GM19193 (cell line): Measurements from ENCODE around the gene SRRT.

ENCODE experiments used
- POLR2A ChIP-seq: IDR thresholded peaks from 4 replicates; pipeline ENCODE4 v1.6.1; 2011; ENCODE audit not compliant: insufficient read depth, insufficient read length; ENCODE audit errors: extremely low read depth

Gene SRRT

GRCh38 chr7:100867040-100867775, 7.7 kb upstream of the SRRT start, which contains the start of gene TRIP6:
Gene TRIP6 (plus strand): TSS chr7:100867387. CDS start chr7:100867498, 111 bp downstream.
- peak; percentile 31 for TF ChIP-seq POLR2A

- peak; percentile 16 for TF ChIP-seq POLR2A
Observed at GRCh38 chr7:100867776-100868485, 7.0 kb upstream of the SRRT start.

- no peak for TF ChIP-seq POLR2A
Observed at GRCh38 chr7:100873599-100874299, 1.2 kb upstream of the SRRT start.

- TF ChIP-seq POLR2A: no peak
Observed at GRCh38 chr7:100874300-100874576, 665 bp upstream of the SRRT start.

GRCh38 chr7:100875356-100875751, 451 bp downstream of the SRRT start:
- TF ChIP-seq POLR2A: no peak

- no peak for TF ChIP-seq POLR2A
Observed at GRCh38 chr7:100878013-100878412, 3.1 kb downstream of the SRRT start.

- TF ChIP-seq POLR2A: no peak
Observed at GRCh38 chr7:100878685-100879084, 3.8 kb downstream of the SRRT start.

GRCh38 chr7:100879685-100880261, 4.9 kb downstream of the SRRT start:
- TF ChIP-seq POLR2A: no peak

GRCh38 chr7:100880645-100881044, 5.7 kb downstream of the SRRT start:
- TF ChIP-seq POLR2A: no peak

GRCh38 chr7:100881136-100881535, 6.2 kb downstream of the SRRT start:
- TF ChIP-seq POLR2A: no peak

GRCh38 chr7:100882201-100882600, 7.3 kb downstream of the SRRT start:
- TF ChIP-seq POLR2A: no peak

GRCh38 chr7:100882785-100883526, 8.1 kb downstream of the SRRT start:
- no peak for TF ChIP-seq POLR2A

GRCh38 chr7:100884736-100885439, 10.0 kb downstream of the SRRT start:
- TF ChIP-seq POLR2A: no peak

- no peak for TF ChIP-seq POLR2A
Observed at GRCh38 chr7:100885440-100886141, 10.7 kb downstream of the SRRT start.
